ENCODE data around the gene CKMT1B.
"Not testable (repeated sequence)": the region's sequence is repeated elsewhere in the genome, so short reads cannot be mapped to it uniquely, and the experiment has no call there.

Gene CKMT1B

GRCh38 chr15:43599131-43599530, 5.3 kb downstream of the CKMT1B start:
- H2AFZ ChIP-seq (ENCODE audit: low read length); H3K9me3 ChIP-seq (ENCODE audit: insufficient read depth, low read depth, low read length); H3K9me2 ChIP-seq (replicated peaks; ENCODE audit: low read depth, low read length); H3K9ac ChIP-seq (ENCODE audit: low read depth, low read length, poor library complexity, severe bottlenecking); H3K4me3 ChIP-seq (ENCODE audit: low read length, poor library complexity, severe bottlenecking); H3K79me2 ChIP-seq (ENCODE audit: insufficient read depth, low read length); H3K27me3 ChIP-seq (ENCODE audit: insufficient read depth, low read length, poor library complexity, severe bottlenecking); H3K4me2 ChIP-seq (ENCODE audit: low read depth, low read length, poor library complexity, severe bottlenecking); H4K20me1 ChIP-seq (ENCODE audit: insufficient read depth, low read length, poor library complexity, severe bottlenecking); H3K36me3 ChIP-seq (ENCODE audit: insufficient read depth, low read length); H3K4me1 ChIP-seq (ENCODE audit: insufficient read depth, low read length, poor library complexity, severe bottlenecking); H3F3A ChIP-seq (ENCODE audit: low read depth): not testable (repeated sequence)

GRCh38 chr15:43600200-43600599, 6.4 kb downstream of the CKMT1B start:
- not testable (repeated sequence) for H3K27me3 ChIP-seq (ENCODE audit: insufficient read depth, low read length, poor library complexity, severe bottlenecking); H3K79me2 ChIP-seq (ENCODE audit: insufficient read depth, low read length); H4K20me1 ChIP-seq (ENCODE audit: insufficient read depth, low read length, poor library complexity, severe bottlenecking); H3K9me3 ChIP-seq (ENCODE audit: insufficient read depth, low read depth, low read length); H2AFZ ChIP-seq (ENCODE audit: low read length); H3K36me3 ChIP-seq (ENCODE audit: insufficient read depth, low read length); H3K9me2 ChIP-seq (replicated peaks; ENCODE audit: low read depth, low read length); H3K9ac ChIP-seq (ENCODE audit: low read depth, low read length, poor library complexity, severe bottlenecking); H3K4me1 ChIP-seq (ENCODE audit: insufficient read depth, low read length, poor library complexity, severe bottlenecking); H3K4me3 ChIP-seq (ENCODE audit: low read length, poor library complexity, severe bottlenecking); H3F3A ChIP-seq (ENCODE audit: low read depth); H3K4me2 ChIP-seq (ENCODE audit: low read depth, low read length, poor library complexity, severe bottlenecking)

- not testable (repeated sequence) for H3K4me1 ChIP-seq (ENCODE audit: insufficient read depth, low read length, poor library complexity, severe bottlenecking); H3F3A ChIP-seq (ENCODE audit: low read depth); H3K9me2 ChIP-seq (replicated peaks; ENCODE audit: low read depth, low read length); H3K4me3 ChIP-seq (ENCODE audit: low read length, poor library complexity, severe bottlenecking); H3K4me2 ChIP-seq (ENCODE audit: low read depth, low read length, poor library complexity, severe bottlenecking); H2AFZ ChIP-seq (ENCODE audit: low read length); H3K9ac ChIP-seq (ENCODE audit: low read depth, low read length, poor library complexity, severe bottlenecking); H3K27me3 ChIP-seq (ENCODE audit: insufficient read depth, low read length, poor library complexity, severe bottlenecking); H3K9me3 ChIP-seq (ENCODE audit: insufficient read depth, low read depth, low read length); H3K79me2 ChIP-seq (ENCODE audit: insufficient read depth, low read length); H4K20me1 ChIP-seq (ENCODE audit: insufficient read depth, low read length, poor library complexity, severe bottlenecking); H3K36me3 ChIP-seq (ENCODE audit: insufficient read depth, low read length)
Measured at GRCh38 chr15:43602233-43602632, 8.4 kb downstream of the CKMT1B start.

- not testable (repeated sequence) for H3K79me2 ChIP-seq (ENCODE audit: insufficient read depth, low read length); H4K20me1 ChIP-seq (ENCODE audit: insufficient read depth, low read length, poor library complexity, severe bottlenecking); H3K4me1 ChIP-seq (ENCODE audit: insufficient read depth, low read length, poor library complexity, severe bottlenecking); H3K9me3 ChIP-seq (ENCODE audit: insufficient read depth, low read depth, low read length); H3K4me2 ChIP-seq (ENCODE audit: low read depth, low read length, poor library complexity, severe bottlenecking); H3K36me3 ChIP-seq (ENCODE audit: insufficient read depth, low read length); H3K27me3 ChIP-seq (ENCODE audit: insufficient read depth, low read length, poor library complexity, severe bottlenecking); H3K9ac ChIP-seq (ENCODE audit: low read depth, low read length, poor library complexity, severe bottlenecking); H3F3A ChIP-seq (ENCODE audit: low read depth); H3K9me2 ChIP-seq (replicated peaks; ENCODE audit: low read depth, low read length); H2AFZ ChIP-seq (ENCODE audit: low read length); H3K4me3 ChIP-seq (ENCODE audit: low read length, poor library complexity, severe bottlenecking)
Measured at GRCh38 chr15:43617750-43618149, 23.9 kb downstream of the CKMT1B start.

GRCh38 chr15:43618700-43619099, 24.9 kb downstream of the CKMT1B start, which contains the start of gene STRC:
Gene STRC (minus strand): TSS chr15:43618800. CDS start chr15:43618722, 78 bp downstream.
- not testable (repeated sequence) for H3K79me2 ChIP-seq (ENCODE audit: insufficient read depth, low read length); H2AFZ ChIP-seq (ENCODE audit: low read length); H3K9me2 ChIP-seq (replicated peaks; ENCODE audit: low read depth, low read length); H4K20me1 ChIP-seq (ENCODE audit: insufficient read depth, low read length, poor library complexity, severe bottlenecking); H3K4me3 ChIP-seq (ENCODE audit: low read length, poor library complexity, severe bottlenecking); H3K4me1 ChIP-seq (ENCODE audit: insufficient read depth, low read length, poor library complexity, severe bottlenecking); H3K36me3 ChIP-seq (ENCODE audit: insufficient read depth, low read length); H3F3A ChIP-seq (ENCODE audit: low read depth); H3K9ac ChIP-seq (ENCODE audit: low read depth, low read length, poor library complexity, severe bottlenecking); H3K9me3 ChIP-seq (ENCODE audit: insufficient read depth, low read depth, low read length); H3K4me2 ChIP-seq (ENCODE audit: low read depth, low read length, poor library complexity, severe bottlenecking); H3K27me3 ChIP-seq (ENCODE audit: insufficient read depth, low read length, poor library complexity, severe bottlenecking)

GRCh38 chr15:43622068-43622799, 28.4 kb downstream of the CKMT1B start:
- H3K9me3 ChIP-seq (ENCODE audit: insufficient read depth, low read depth, low read length); H3K4me3 ChIP-seq (ENCODE audit: low read length, poor library complexity, severe bottlenecking); H3K9me2 ChIP-seq (replicated peaks; ENCODE audit: low read depth, low read length); H3K79me2 ChIP-seq (ENCODE audit: insufficient read depth, low read length); H3K9ac ChIP-seq (ENCODE audit: low read depth, low read length, poor library complexity, severe bottlenecking); H3K36me3 ChIP-seq (ENCODE audit: insufficient read depth, low read length); H3K27me3 ChIP-seq (ENCODE audit: insufficient read depth, low read length, poor library complexity, severe bottlenecking); H3K4me2 ChIP-seq (ENCODE audit: low read depth, low read length, poor library complexity, severe bottlenecking); H2AFZ ChIP-seq (ENCODE audit: low read length); H4K20me1 ChIP-seq (ENCODE audit: insufficient read depth, low read length, poor library complexity, severe bottlenecking); H3F3A ChIP-seq (ENCODE audit: low read depth); H3K4me1 ChIP-seq (ENCODE audit: insufficient read depth, low read length, poor library complexity, severe bottlenecking): not testable (repeated sequence)

Measured in Loucy (cell line).